PC-9 (cell line): ENCODE measurements around the gene TBC1D3. TPM values are rescaled to one million over a fixed set of nuclear protein-coding genes. Genes with fewer than 3 reads are reported as not detected.

ENCODE experiments used
- total RNA-seq: library from RNA; stranded (reverse); gene quantifications from 2 replicates; pipeline ENCODE4 v1.2.3, GENCODE V29; 2021

The TBC1D3 gene
- total RNA-seq, 1 experiment from 2014 or later: not detected

Other genes with a start within 250 kb of the TBC1D3 start
- gene TBC1D3L, start 203.5 kb downstream of the TBC1D3 start, total RNA-seq: 25.2 and 33.5 TPM in 2 replicates
- gene TBC1D3D, start 188.6 kb downstream of the TBC1D3 start, total RNA-seq: 0.92 and 1.8 TPM in 2 replicates
- gene TBC1D3C, start 123.9 kb downstream of the TBC1D3 start, total RNA-seq: 0.31 TPM in 1 of 2 replicates, not detected in the other
- not detected in 2 replicates for gene TBC1D3E, start 64.6 kb downstream of the TBC1D3 start, total RNA-seq
- 50.6 and 56.2 TPM in 2 replicates for gene MRPL45, start 104.6 kb upstream of the TBC1D3 start, total RNA-seq
- 0.57 and 0.58 TPM in 2 replicates for gene GPR179, start 151.4 kb upstream of the TBC1D3 start, total RNA-seq
- 14.2 and 19.6 TPM in 2 replicates for gene SOCS7, start 159.3 kb upstream of the TBC1D3 start, total RNA-seq
- gene ARHGAP23, start 235.9 kb upstream of the TBC1D3 start, total RNA-seq: 129 and 137 TPM in 2 replicates